Liver (tissue), 9 donors: ENCODE results near the gene PLIN4. TPM values are rescaled to one million over a fixed set of nuclear protein-coding genes. Genes with fewer than 3 reads are reported as not detected.

Experiments used
- DNase-seq: peaks from one replicate; pipeline ENCODE4 v3.0.0-alpha.2; 2017; ENCODE audit warnings: low spot score
- H3K27ac ChIP-seq, 2 donors: one replicate each; pipeline ENCODE4 v1.7.0; 2013; ENCODE audit warnings: inconsistent platforms in 2 of 2, low read length in 2 of 2, control low read depth in 1 of 2, low read depth in 1 of 2, mild to moderate bottlenecking in 1 of 2
- H3K27me3 ChIP-seq, 4 donors: one replicate each; pipeline versions ENCODE4 v1.6.1 to v1.7.0; 2013; ENCODE audit warnings: low read length in 3 of 4, inconsistent platforms in 1 of 4, mild to moderate bottlenecking in 1 of 4, moderate library complexity in 1 of 4; ENCODE audit not compliant: control insufficient read depth in 4 of 4, insufficient read depth in 4 of 4
- H3K36me3 ChIP-seq, 4 donors: one replicate each; pipeline versions ENCODE4 v1.6.1 to v1.7.0; 2013; ENCODE audit warnings: low read length in 3 of 4, mild to moderate bottlenecking in 3 of 4, low read depth in 1 of 4, moderate library complexity in 1 of 4; ENCODE audit not compliant: control insufficient read depth in 4 of 4, insufficient read depth in 3 of 4
- H3K4me1 ChIP-seq, 4 donors: one replicate each; pipeline versions ENCODE4 v1.6.1 to v1.7.0; 2013; ENCODE audit warnings: low read length in 3 of 4, mild to moderate bottlenecking in 3 of 4, moderate library complexity in 1 of 4; ENCODE audit not compliant: control insufficient read depth in 4 of 4, insufficient read depth in 4 of 4
- H3K4me3 ChIP-seq, 3 donors: one replicate each; pipeline versions ENCODE4 v1.6.1 to v1.7.0; 2013; ENCODE audit warnings: low read length in 3 of 3, control low read depth in 1 of 3, low read depth in 1 of 3, mild to moderate bottlenecking in 1 of 3
- H3K9ac ChIP-seq, 2 donors: one replicate each; pipeline ENCODE4 v1.7.0; 2013; ENCODE audit warnings: low read length in 2 of 2, mild to moderate bottlenecking in 2 of 2, moderate library complexity in 2 of 2, control low read depth in 1 of 2, low read depth in 1 of 2
- H3K9me3 ChIP-seq, 4 donors: one replicate each; pipeline versions ENCODE4 v1.6.1 to v1.7.0; 2013; ENCODE audit warnings: low read length in 3 of 4; ENCODE audit not compliant: control insufficient read depth in 4 of 4
- GABPA ChIP-seq, 2 donors: IDR thresholded peaks in 1 of 2; conservative IDR thresholded peaks in 1 of 2; 2 replicates each; pipeline ENCODE4 v1.6.1; 2016; ENCODE audit warnings: antibody characterized with exemption in 2 of 2, mild to moderate bottlenecking in 1 of 2, moderate library complexity in 1 of 2
- HNF4A ChIP-seq, 2 donors: conservative IDR thresholded peaks; 2 replicates each; pipeline ENCODE4 v1.6.1; 2016; ENCODE audit warnings: antibody characterized with exemption in 2 of 2, mild to moderate bottlenecking in 2 of 2
- HNF4G ChIP-seq: IDR thresholded peaks from 2 replicates; pipeline ENCODE4 v1.6.1; 2016; ENCODE audit warnings: antibody characterized with exemption
- JUND ChIP-seq, 2 donors: IDR thresholded peaks; 2 replicates each; pipeline ENCODE4 v1.6.1; 2016; ENCODE audit warnings: antibody characterized with exemption in 2 of 2
- RAD21 ChIP-seq, 2 donors: IDR thresholded peaks; 2 replicates each; pipeline ENCODE4 v1.6.1; 2016; ENCODE audit warnings: antibody characterized with exemption in 2 of 2, mild to moderate bottlenecking in 2 of 2
- RXRA ChIP-seq, 2 donors: IDR thresholded peaks; 2 replicates each; pipeline ENCODE4 v1.6.1; 2017 to 2018; ENCODE audit warnings: antibody characterized with exemption in 2 of 2, mild to moderate bottlenecking in 1 of 2
- SP1 ChIP-seq: IDR thresholded peaks from 2 replicates; pipeline ENCODE4 v1.6.1; 2018; ENCODE audit warnings: antibody characterized with exemption, mild to moderate bottlenecking
- WGBS: extraction: QIAGEN DNeasy Blood & Tissue Kit; methylation state at CpG from one replicate; pipeline ENCODE4 v1.1.7; 2013; 5-methylcytosine and 5-hydroxymethylcytosine counted together
- polyA plus RNA-seq, 2 donors: library from polyadenylated mRNA; stranded (reverse) in 1 of 2; unstranded in 1 of 2; fragments of 200-250 nt in 1 of 2; fragments of >200 nt in 1 of 2; fragmentation: Nextera tagmentation in 1 of 2; extraction: Ambion mirVana in 1 of 2; gene quantifications; one replicate each; pipeline versions ENCODE4 v1.2.1 to v1.2.3, GENCODE V29; 2013 to 2015
- total RNA-seq, 2 donors: library from RNA; depleted of rRNA; stranded (reverse); fragments of >200 nt; gene quantifications; one replicate each; pipeline ENCODE4 v1.2.3, GENCODE V29; 2014
- TF ChIP-seq, protein P1 (sequence below): IDR thresholded peaks from 2 replicates; pipeline ENCODE4 v1.6.1; 2016; ENCODE audit warnings: antibody characterized with exemption
- TF ChIP-seq, protein P2 (sequence below): IDR thresholded peaks from 2 replicates; pipeline ENCODE4 v1.6.1; 2016; ENCODE audit warnings: antibody characterized with exemption, mild to moderate bottlenecking
- TF ChIP-seq, protein P3 (sequence below): fragments of 150-350 bp; IDR thresholded peaks from 2 replicates; pipeline ENCODE4 v1.5.1; 2017; ENCODE audit warnings: improper control_type of control experiment, low read depth, low read length; ENCODE audit not compliant: missing input control
- TF ChIP-seq, protein P4 (sequence below): IDR thresholded peaks from 2 replicates; pipeline ENCODE4 v1.6.1; 2016; ENCODE audit warnings: antibody characterized with exemption
- TF ChIP-seq, protein P5 (sequence below): IDR thresholded peaks from 2 replicates; pipeline ENCODE4 v1.6.1; 2016; ENCODE audit warnings: antibody characterized with exemption
- donor health status: healthy.
- donor health status: healthy.
- donor health status: healthy.
- donor health status: healthy.
- donor health status: healthy.

Gene PLIN4
- total and polyA plus RNA-seq, 4 donors = 3.1 to 49.1 (median 9.5) TPM

DNA sequence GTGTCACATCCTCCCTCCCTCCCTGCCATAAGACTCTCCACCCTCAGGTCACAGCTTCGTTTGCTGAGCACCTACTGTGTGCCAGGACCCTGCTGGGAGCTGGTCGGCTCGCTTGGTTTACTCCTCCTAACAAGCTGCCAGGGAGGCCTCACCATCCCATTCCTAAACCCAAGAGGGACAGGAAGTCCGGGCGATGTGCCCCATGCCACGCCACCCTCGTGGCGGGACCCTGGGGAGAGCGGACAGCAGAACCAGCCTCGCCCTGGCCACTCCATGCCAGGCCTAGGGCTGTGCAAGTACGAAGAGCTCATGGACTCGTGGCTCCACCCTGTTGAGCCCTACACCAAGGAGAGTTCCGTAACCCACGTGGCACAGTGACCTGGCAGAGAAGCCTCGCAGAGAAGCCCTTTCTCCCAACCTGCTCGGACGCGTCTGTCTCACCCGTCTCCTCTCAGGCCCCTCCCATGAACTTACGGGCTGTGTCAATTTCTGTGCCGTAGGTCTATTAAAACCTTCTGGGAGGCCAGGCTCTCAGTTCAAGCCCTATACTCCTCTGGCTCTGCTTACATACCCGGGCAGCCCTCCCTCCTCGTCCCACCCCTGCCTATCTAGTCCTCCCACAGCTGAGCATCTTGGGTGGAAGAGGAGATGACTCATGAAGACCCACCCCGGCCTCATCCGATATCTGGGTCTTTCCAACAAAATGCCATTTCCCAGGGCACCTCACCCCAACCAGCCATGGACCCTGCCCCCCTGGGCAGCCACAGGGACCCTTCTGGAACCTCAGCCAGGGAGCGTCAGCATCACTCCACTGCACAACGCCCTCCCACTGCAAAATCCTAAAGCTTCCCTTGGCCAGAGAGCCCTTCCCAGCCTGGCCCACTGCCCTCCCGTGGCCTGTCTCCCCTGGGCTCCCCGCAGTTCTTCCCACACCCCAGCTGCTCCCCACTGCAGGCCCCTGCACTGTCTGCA is 63.3 kb downstream of the PLIN4 start:
- no peaks in the 10 kb centered on the region for H3K9me3 ChIP-seq
- no peak for TF ChIP-seq JUND (IDR thresholded peaks at IDR 0.05)
- TF ChIP-seq, protein P1, sequence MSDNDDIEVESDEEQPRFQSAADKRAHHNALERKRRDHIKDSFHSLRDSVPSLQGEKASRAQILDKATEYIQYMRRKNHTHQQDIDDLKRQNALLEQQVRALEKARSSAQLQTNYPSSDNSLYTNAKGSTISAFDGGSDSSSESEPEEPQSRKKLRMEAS = no peak
- no peak for TF ChIP-seq GABPA (IDR thresholded peaks at IDR 0.05 in 1 of 2, conservative IDR thresholded peaks at IDR 0.05 in 1 of 2)
- TF ChIP-seq HNF4A (conservative IDR thresholded peaks at IDR 0.05) = no peak
- no peak for TF ChIP-seq RAD21 (IDR thresholded peaks at IDR 0.05)
- no peak for TF ChIP-seq HNF4G
- TF ChIP-seq, protein P2, sequence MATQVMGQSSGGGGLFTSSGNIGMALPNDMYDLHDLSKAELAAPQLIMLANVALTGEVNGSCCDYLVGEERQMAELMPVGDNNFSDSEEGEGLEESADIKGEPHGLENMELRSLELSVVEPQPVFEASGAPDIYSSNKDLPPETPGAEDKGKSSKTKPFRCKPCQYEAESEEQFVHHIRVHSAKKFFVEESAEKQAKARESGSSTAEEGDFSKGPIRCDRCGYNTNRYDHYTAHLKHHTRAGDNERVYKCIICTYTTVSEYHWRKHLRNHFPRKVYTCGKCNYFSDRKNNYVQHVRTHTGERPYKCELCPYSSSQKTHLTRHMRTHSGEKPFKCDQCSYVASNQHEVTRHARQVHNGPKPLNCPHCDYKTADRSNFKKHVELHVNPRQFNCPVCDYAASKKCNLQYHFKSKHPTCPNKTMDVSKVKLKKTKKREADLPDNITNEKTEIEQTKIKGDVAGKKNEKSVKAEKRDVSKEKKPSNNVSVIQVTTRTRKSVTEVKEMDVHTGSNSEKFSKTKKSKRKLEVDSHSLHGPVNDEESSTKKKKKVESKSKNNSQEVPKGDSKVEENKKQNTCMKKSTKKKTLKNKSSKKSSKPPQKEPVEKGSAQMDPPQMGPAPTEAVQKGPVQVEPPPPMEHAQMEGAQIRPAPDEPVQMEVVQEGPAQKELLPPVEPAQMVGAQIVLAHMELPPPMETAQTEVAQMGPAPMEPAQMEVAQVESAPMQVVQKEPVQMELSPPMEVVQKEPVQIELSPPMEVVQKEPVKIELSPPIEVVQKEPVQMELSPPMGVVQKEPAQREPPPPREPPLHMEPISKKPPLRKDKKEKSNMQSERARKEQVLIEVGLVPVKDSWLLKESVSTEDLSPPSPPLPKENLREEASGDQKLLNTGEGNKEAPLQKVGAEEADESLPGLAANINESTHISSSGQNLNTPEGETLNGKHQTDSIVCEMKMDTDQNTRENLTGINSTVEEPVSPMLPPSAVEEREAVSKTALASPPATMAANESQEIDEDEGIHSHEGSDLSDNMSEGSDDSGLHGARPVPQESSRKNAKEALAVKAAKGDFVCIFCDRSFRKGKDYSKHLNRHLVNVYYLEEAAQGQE = no peak
- TF ChIP-seq, protein P3, sequence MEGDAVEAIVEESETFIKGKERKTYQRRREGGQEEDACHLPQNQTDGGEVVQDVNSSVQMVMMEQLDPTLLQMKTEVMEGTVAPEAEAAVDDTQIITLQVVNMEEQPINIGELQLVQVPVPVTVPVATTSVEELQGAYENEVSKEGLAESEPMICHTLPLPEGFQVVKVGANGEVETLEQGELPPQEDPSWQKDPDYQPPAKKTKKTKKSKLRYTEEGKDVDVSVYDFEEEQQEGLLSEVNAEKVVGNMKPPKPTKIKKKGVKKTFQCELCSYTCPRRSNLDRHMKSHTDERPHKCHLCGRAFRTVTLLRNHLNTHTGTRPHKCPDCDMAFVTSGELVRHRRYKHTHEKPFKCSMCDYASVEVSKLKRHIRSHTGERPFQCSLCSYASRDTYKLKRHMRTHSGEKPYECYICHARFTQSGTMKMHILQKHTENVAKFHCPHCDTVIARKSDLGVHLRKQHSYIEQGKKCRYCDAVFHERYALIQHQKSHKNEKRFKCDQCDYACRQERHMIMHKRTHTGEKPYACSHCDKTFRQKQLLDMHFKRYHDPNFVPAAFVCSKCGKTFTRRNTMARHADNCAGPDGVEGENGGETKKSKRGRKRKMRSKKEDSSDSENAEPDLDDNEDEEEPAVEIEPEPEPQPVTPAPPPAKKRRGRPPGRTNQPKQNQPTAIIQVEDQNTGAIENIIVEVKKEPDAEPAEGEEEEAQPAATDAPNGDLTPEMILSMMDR = no peak
- TF ChIP-seq, protein P4, sequence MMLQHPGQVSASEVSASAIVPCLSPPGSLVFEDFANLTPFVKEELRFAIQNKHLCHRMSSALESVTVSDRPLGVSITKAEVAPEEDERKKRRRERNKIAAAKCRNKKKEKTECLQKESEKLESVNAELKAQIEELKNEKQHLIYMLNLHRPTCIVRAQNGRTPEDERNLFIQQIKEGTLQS = no peak
- TF ChIP-seq, protein P5, sequence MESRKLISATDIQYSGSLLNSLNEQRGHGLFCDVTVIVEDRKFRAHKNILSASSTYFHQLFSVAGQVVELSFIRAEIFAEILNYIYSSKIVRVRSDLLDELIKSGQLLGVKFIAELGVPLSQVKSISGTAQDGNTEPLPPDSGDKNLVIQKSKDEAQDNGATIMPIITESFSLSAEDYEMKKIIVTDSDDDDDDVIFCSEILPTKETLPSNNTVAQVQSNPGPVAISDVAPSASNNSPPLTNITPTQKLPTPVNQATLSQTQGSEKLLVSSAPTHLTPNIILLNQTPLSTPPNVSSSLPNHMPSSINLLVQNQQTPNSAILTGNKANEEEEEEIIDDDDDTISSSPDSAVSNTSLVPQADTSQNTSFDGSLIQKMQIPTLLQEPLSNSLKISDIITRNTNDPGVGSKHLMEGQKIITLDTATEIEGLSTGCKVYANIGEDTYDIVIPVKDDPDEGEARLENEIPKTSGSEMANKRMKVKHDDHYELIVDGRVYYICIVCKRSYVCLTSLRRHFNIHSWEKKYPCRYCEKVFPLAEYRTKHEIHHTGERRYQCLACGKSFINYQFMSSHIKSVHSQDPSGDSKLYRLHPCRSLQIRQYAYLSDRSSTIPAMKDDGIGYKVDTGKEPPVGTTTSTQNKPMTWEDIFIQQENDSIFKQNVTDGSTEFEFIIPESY = no peak
- no peak for TF ChIP-seq RXRA (IDR thresholded peaks at IDR 0.05)
- no peak for TF ChIP-seq SP1
- no peaks in the 10 kb centered on the region for H3K27me3 ChIP-seq
- no peak overlapping the region for H3K27ac ChIP-seq
- H3K36me3 ChIP-seq = peaks cover 0 to 32% (median 21%) of the 10 kb centered on the region in 4 donors
- H3K4me1 ChIP-seq = peaks cover 10 to 24% (median 17%) of the 10 kb centered on the region in 4 donors
- no peak overlapping the region for H3K9ac ChIP-seq
- peak; percentile 75 for DNase-seq
- H3K4me3 ChIP-seq = no peak overlapping the region
- WGBS = 86% methylated on average over 29 of the region's 29 CpGs
